Cardiac muscle cell (in vitro differentiated cells and primary cell): ENCODE measurements around the gene BCAS3. TPM values are rescaled to one million over a fixed set of nuclear protein-coding genes. Genes with fewer than 3 reads are reported as not detected.

Experiments
- DNase-seq, 2 donors: peaks; one replicate each; pipeline versions ENCODE4 v3.0.0 to v3.0.0-alpha.2; 2010 to 2017; ENCODE audit warnings: low read depth in 1 of 2, low spot score in 1 of 2
- H3K27ac ChIP-seq: fragments of 200-600 bp; sonication (generic); 2 replicates; pipeline ENCODE4 v1.5.1; 2016
- H3K27me3 ChIP-seq: fragments of 200-600 bp; sonication (generic); 2 replicates; pipeline ENCODE4 v1.6.0; 2016; ENCODE audit warnings: control low read depth
- H3K36me3 ChIP-seq: fragments of 200-600 bp; sonication (generic); 2 replicates; pipeline ENCODE4 v1.5.1; 2016; ENCODE audit warnings: control low read depth
- H3K4me1 ChIP-seq: fragments of 200-600 bp; sonication (generic); 2 replicates; pipeline ENCODE4 v1.8.1; 2017; ENCODE audit warnings: low read depth, mild to moderate bottlenecking, mixed run types
- H3K4me3 ChIP-seq: fragments of 200-600 bp; sonication (generic); 2 replicates; pipeline ENCODE4 v1.5.1; 2016; ENCODE audit warnings: mild to moderate bottlenecking
- H3K9me3 ChIP-seq: fragments of 200-600 bp; sonication (generic); 2 replicates; pipeline ENCODE4 v1.5.1; 2017; ENCODE audit warnings: low read depth, mild to moderate bottlenecking, control low read depth
- CTCF ChIP-seq: IDR thresholded peaks from 2 replicates; pipeline ENCODE4 v1.5.1; 2012; ENCODE audit warnings: low read depth, mild to moderate bottlenecking, low read length
- polyA plus RNA-seq: library from polyadenylated mRNA; unstranded; fragments of >200 nt; fragmentation: Nextera tagmentation; extraction: Ambion mirVana; gene quantifications from 2 replicates; pipeline ENCODE4 v1.2.1, GENCODE V29; 2016
- total RNA-seq: library from RNA; depleted of rRNA; stranded (reverse); fragments of >200 nt; gene quantifications from 2 replicates; pipeline ENCODE4 v1.2.3, GENCODE V29; 2016

Gene BCAS3
- total and polyA plus RNA-seq, 2 experiments from 2014 or later, result 36.5 to 39.6 TPM

- H3K4me3 ChIP-seq, result no peak overlapping the region
- H3K27ac ChIP-seq, result peak overlapping the region; percentile 91
- no peaks in the 10 kb centered on the region for H3K27me3 ChIP-seq
- peaks cover 60% of the 10 kb centered on the region for H3K4me1 ChIP-seq
- no peaks in the 10 kb centered on the region for H3K36me3 ChIP-seq
- DNase-seq, result peak in 1 of 2 donors; percentile 66
- no peak for TF ChIP-seq CTCF
- no peaks in the 10 kb centered on the region for H3K9me3 ChIP-seq
Observed at GRCh38 chr17:61253362-61253761, 575.7 kb downstream of the BCAS3 start.

- Histone ChIP-seq H3K9me3 (no peaks in the 10 kb centered on the region), H3K4me3 (no peak overlapping the region), H3K4me1 (peaks cover 56% of the 10 kb centered on the region), H3K27me3 (no peaks in the 10 kb centered on the region), H3K27ac (peak overlapping the region; percentile 91), H3K36me3 (no peaks in the 10 kb centered on the region)
- no peak for TF ChIP-seq CTCF
- no peak for DNase-seq
Observed at GRCh38 chr17:61253937-61254574, 576.4 kb downstream of the BCAS3 start.

GRCh38 chr17:61254904-61255303 is 577.3 kb downstream of the BCAS3 start:
- no peak for DNase-seq
- Histone ChIP-seq H3K36me3 (no peaks in the 10 kb centered on the region), H3K4me1 (peaks cover 57% of the 10 kb centered on the region), H3K27me3 (no peaks in the 10 kb centered on the region), H3K9me3 (no peaks in the 10 kb centered on the region), H3K27ac (peak overlapping the region; percentile 45), H3K4me3 (no peak overlapping the region)
- TF ChIP-seq CTCF, result no peak

GRCh38 chr17:61255647-61256046 is 578.0 kb downstream of the BCAS3 start:
- DNase-seq, result no peak
- Histone ChIP-seq H3K36me3 (no peaks in the 10 kb centered on the region), H3K4me1 (peaks cover 57% of the 10 kb centered on the region), H3K9me3 (no peaks in the 10 kb centered on the region), H3K27me3 (no peaks in the 10 kb centered on the region), H3K27ac (no peak overlapping the region), H3K4me3 (no peak overlapping the region)
- no peak for TF ChIP-seq CTCF

GRCh38 chr17:61259360-61259759 is 581.7 kb downstream of the BCAS3 start:
- H3K27ac ChIP-seq, result no peak overlapping the region

More at GRCh38 chr17:61259360-61259759, 581.7 kb downstream of the BCAS3 start:
- no peak for TF ChIP-seq CTCF
- no peak for DNase-seq
- Histone ChIP-seq H3K4me3 (no peak overlapping the region), H3K9me3 (no peaks in the 10 kb centered on the region), H3K36me3 (no peaks in the 10 kb centered on the region), H3K4me1 (peaks cover 38% of the 10 kb centered on the region), H3K27me3 (no peaks in the 10 kb centered on the region)
